ENCODE results near the gene SMG1.

DNA sequence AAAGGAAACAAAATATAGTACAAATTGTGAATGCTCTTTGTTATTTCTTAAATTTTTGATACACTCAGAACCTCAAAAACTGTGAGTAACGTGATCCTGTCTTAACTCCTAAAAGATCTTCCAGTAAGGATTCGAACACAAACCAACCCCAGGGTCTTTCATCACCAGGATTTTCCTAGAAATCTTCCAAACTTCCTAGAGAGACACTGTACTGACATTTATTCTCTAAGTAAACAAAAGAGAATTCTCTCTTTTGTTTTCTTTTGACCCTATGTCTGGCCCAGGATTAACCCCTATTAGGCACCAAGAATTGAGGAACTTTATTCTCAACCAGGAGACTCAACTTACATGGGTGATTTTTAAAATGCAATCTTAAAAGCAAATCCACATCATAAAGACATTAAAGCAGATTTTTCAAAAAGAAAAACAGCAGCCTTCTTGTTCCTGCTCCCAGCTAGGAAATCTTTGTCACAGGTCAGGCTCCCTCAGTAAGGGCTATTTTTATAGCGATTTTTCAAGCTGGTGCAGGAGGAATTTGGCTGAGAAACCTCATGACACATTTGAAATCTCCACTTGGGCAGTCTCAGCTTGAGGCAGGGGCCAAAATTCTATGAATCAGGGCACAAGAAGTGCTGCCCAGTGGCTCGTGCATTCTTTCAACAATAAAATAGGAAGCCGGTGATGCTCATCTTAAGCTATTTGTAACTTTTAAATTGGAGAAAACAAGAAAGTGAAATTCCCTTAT, 6.2 kb upstream of the SMG1 start:
- TF ChIP-seq, protein P1, sequence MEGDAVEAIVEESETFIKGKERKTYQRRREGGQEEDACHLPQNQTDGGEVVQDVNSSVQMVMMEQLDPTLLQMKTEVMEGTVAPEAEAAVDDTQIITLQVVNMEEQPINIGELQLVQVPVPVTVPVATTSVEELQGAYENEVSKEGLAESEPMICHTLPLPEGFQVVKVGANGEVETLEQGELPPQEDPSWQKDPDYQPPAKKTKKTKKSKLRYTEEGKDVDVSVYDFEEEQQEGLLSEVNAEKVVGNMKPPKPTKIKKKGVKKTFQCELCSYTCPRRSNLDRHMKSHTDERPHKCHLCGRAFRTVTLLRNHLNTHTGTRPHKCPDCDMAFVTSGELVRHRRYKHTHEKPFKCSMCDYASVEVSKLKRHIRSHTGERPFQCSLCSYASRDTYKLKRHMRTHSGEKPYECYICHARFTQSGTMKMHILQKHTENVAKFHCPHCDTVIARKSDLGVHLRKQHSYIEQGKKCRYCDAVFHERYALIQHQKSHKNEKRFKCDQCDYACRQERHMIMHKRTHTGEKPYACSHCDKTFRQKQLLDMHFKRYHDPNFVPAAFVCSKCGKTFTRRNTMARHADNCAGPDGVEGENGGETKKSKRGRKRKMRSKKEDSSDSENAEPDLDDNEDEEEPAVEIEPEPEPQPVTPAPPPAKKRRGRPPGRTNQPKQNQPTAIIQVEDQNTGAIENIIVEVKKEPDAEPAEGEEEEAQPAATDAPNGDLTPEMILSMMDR (conservative IDR thresholded peaks at IDR 0.05) = no peak
- no peak for TF ChIP-seq ZFX (IDR thresholded peaks at IDR 0.05)

Measured in C4-2B (cell line).